Spleen (tissue), 7 donors: ENCODE results near the gene GCA.

Experiments
- CTCF ChIP-seq, 11 experiments: fragments of 200-600 bp in 7 of 11; fragments of 450-650 bp in 4 of 11; sonication (generic) in 4 of 11; IDR thresholded peaks in 8 of 11; conservative IDR thresholded peaks in 3 of 11; 1 replicate in 7 of 11; 2 replicates in 4 of 11; pipeline versions ENCODE4 v1.4.0 to v1.8.0; 2016 to 2021; ENCODE audit warnings: antibody characterized with exemption in 11 of 11, inconsistent platforms in 4 of 11, mild to moderate bottlenecking in 1 of 11
- POLR2A ChIP-seq, 3 donors: fragments of 450-650 bp; IDR thresholded peaks; one replicate each; pipeline ENCODE4 v1.5.1; 2017; ENCODE audit warnings: antibody characterized with exemption in 3 of 3, mild to moderate bottlenecking in 1 of 3
- donor health status: DM: no; HTN: no; CAD: no; lungs with moderate emphysema.
- donor health status: DM: no; HTN: no; CAD: no.
- donor health status: DM: no; HTN: no; CAD: no.

GRCh38 chr2:162365392-162365791 lies 21.5 kb downstream of the GCA start:
- TF ChIP-seq CTCF (IDR thresholded peaks at IDR 0.05 in 8 of 11, conservative IDR thresholded peaks at IDR 0.05 in 3 of 11) (no peak), POLR2A (IDR thresholded peaks at IDR 0.05) (no peak)
